HL-60 (cell line): ENCODE measurements around the gene NPM1.

Experiments
- POLR2AphosphoS5 ChIP-seq: IDR thresholded peaks from 2 replicates; pipeline ENCODE4 v1.6.1; 2012; ENCODE audit warnings: low read depth
- TF ChIP-seq, protein P1 (sequence below): IDR thresholded peaks from one replicate; pipeline ENCODE4 v1.5.1; 2011; ENCODE audit warnings: low read length, control low read depth, inconsistent platforms; ENCODE audit not compliant: insufficient read depth

- TF ChIP-seq, protein P1, sequence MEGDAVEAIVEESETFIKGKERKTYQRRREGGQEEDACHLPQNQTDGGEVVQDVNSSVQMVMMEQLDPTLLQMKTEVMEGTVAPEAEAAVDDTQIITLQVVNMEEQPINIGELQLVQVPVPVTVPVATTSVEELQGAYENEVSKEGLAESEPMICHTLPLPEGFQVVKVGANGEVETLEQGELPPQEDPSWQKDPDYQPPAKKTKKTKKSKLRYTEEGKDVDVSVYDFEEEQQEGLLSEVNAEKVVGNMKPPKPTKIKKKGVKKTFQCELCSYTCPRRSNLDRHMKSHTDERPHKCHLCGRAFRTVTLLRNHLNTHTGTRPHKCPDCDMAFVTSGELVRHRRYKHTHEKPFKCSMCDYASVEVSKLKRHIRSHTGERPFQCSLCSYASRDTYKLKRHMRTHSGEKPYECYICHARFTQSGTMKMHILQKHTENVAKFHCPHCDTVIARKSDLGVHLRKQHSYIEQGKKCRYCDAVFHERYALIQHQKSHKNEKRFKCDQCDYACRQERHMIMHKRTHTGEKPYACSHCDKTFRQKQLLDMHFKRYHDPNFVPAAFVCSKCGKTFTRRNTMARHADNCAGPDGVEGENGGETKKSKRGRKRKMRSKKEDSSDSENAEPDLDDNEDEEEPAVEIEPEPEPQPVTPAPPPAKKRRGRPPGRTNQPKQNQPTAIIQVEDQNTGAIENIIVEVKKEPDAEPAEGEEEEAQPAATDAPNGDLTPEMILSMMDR: no peak
- TF ChIP-seq POLR2AphosphoS5: no peak
Measured at GRCh38 chr5:171428809-171429542, 41.3 kb downstream of the NPM1 start.
